A549 (cell line): ENCODE measurements around the gene CUL9. TPM values are rescaled to one million over a fixed set of nuclear protein-coding genes. Genes with fewer than 3 reads are reported as not detected.
A peak's percentile ranks its signal among the peaks of the same experiment; 100 is the strongest.

Source experiments
- ATAC-seq, 2 experiments: fragments of 200-7000 bp in 1 of 2; fragments of >200 bp in 1 of 2; cut with Nextera tagmentation in 1 of 2; cut with Tn5 transposase in 1 of 2; 3 replicates each; pipeline versions ENCODE4 v1.8.0 to v1.9.1; 2018 to 2020; ENCODE audit warnings: mild to moderate bottlenecking in 1 of 2, moderate library complexity in 1 of 2
- CTCF ChIA-PET: fragments of 300-600 bp; sonication (Branson Sonifier 250); formaldehyde crosslinking; extraction: SDS; loops from one replicate; lab custom pipeline; 2021; ENCODE audit warnings: antibody characterized with exemption, inconsistent platforms; lab: Yijun Ruan, JAX
- POLR2A ChIA-PET: fragments of 350-600 bp; formaldehyde crosslinking; extraction: SDS; loops from one replicate; lab custom pipeline; 2021; ENCODE audit warnings: antibody characterized with exemption, inconsistent platforms; lab: Yijun Ruan, JAX
- DNase-seq, 2 experiments: peaks; one replicate each; pipeline versions ENCODE4 v3.0.0 to v3.0.0-alpha.2; 2011 to 2016; ENCODE audit warnings: low read depth in 1 of 2, low spot score in 1 of 2
- FAIRE-seq: peaks from 2 replicates; lab custom pipeline; 2011; peaks lifted over from hg19 to GRCh38; lab: Jason Lieb, UNC
- H3K27ac ChIP-seq, 2 experiments: fragments of >200 bp; sonication (Bioruptor Twin); formaldehyde crosslinking; 3 replicates each; pipeline ENCODE4 v1.5.1; 2016 to 2017
- H3K4me1 ChIP-seq: fragments of >200 bp; sonication (Bioruptor Twin); formaldehyde crosslinking; 3 replicates; pipeline ENCODE4 v1.6.1; 2016
- H3K4me2 ChIP-seq: fragments of >200 bp; sonication (Bioruptor Twin); formaldehyde crosslinking; 3 replicates; pipeline ENCODE4 v1.6.1; 2016
- H3K4me3 ChIP-seq: fragments of >200 bp; sonication (Bioruptor Twin); formaldehyde crosslinking; 3 replicates; pipeline ENCODE4 v1.5.1; 2016
- H3K9me3 ChIP-seq: fragments of >200 bp; sonication (Bioruptor Twin); formaldehyde crosslinking; 3 replicates; pipeline ENCODE4 v1.6.1; 2016
- BHLHE40 ChIP-seq: IDR thresholded peaks from 2 replicates; pipeline ENCODE4 v1.6.1; 2012; ENCODE audit warnings: low read depth, low read length, inconsistent platforms
- CHD2 ChIP-seq: fragments of 150-350 bp; IDR thresholded peaks from 2 replicates; pipeline ENCODE4 v1.6.1; 2014; ENCODE audit warnings: low read length; ENCODE audit not compliant: partially characterized antibody
- CHD4 ChIP-seq: fragments of 200-600 bp; sonication (generic); IDR thresholded peaks from 2 replicates; pipeline ENCODE4 v1.6.1; 2016; ENCODE audit warnings: antibody characterized with exemption, mild to moderate bottlenecking, borderline replicate concordance
- EHF ChIP-seq: fragments of 250-450 bp; sonication (Bioruptor Pico); IDR thresholded peaks from 2 replicates; pipeline ENCODE4 v1.5.0; 2020; ENCODE audit warnings: mild to moderate bottlenecking
- EHMT2 ChIP-seq: fragments of 200-600 bp; sonication (generic); IDR thresholded peaks from 2 replicates; pipeline ENCODE4 v1.6.1; 2016; ENCODE audit warnings: antibody characterized with exemption, low read depth, mild to moderate bottlenecking, moderate library complexity
- FOSB ChIP-seq: fragments of 250-450 bp; sonication (Bioruptor Pico); IDR thresholded peaks from 2 replicates; pipeline ENCODE4 v1.5.0; 2020; ENCODE audit warnings: mild to moderate bottlenecking, moderate library complexity
- FOSL2 ChIP-seq, 2 experiments: fragments of 450-650 bp in 1 of 2; fragments of >200 bp in 1 of 2; sonication (Bioruptor Twin) in 1 of 2; formaldehyde crosslinking; IDR thresholded peaks; 2 replicates each; pipeline versions ENCODE4 v1.5.0 to v1.6.1; 2016 to 2020; ENCODE audit warnings: mild to moderate bottlenecking in 1 of 2, moderate library complexity in 1 of 2
- FOXS1 ChIP-seq: fragments of 250-450 bp; sonication (Bioruptor Pico); IDR thresholded peaks from 2 replicates; pipeline ENCODE4 v1.5.0; 2020; ENCODE audit warnings: mild to moderate bottlenecking, moderate library complexity
- HEYL ChIP-seq: fragments of 250-450 bp; sonication (Bioruptor Pico); IDR thresholded peaks from 2 replicates; pipeline ENCODE4 v1.8.0; 2021; ENCODE audit warnings: mild to moderate bottlenecking, moderate library complexity
- HOXA7 ChIP-seq: fragments of 250-450 bp; sonication (Bioruptor Pico); IDR thresholded peaks from 2 replicates; pipeline ENCODE4 v1.5.0; 2020; ENCODE audit warnings: mild to moderate bottlenecking, moderate library complexity
- JUNB ChIP-seq: fragments of >200 bp; sonication (Bioruptor Twin); formaldehyde crosslinking; IDR thresholded peaks from 2 replicates; pipeline ENCODE4 v1.6.1; 2016
- KDM1A ChIP-seq: fragments of 200-600 bp; sonication (generic); IDR thresholded peaks from 2 replicates; pipeline ENCODE4 v1.6.1; 2016; ENCODE audit warnings: low read depth, mild to moderate bottlenecking
- MAFK ChIP-seq: fragments of 450-650 bp; IDR thresholded peaks from 2 replicates; pipeline ENCODE4 v1.6.1; 2014; ENCODE audit not compliant: partially characterized antibody
- NFE2L2 ChIP-seq: fragments of 150-350 bp; conservative IDR thresholded peaks from 2 replicates; pipeline ENCODE4 v1.6.1; 2014; ENCODE audit warnings: low read length
- NR3C1 ChIP-seq: fragments of >200 bp; sonication (Bioruptor Twin); formaldehyde crosslinking; IDR thresholded peaks from 3 replicates; pipeline ENCODE4 v1.6.1; 2017
- PHF8 ChIP-seq: fragments of 200-600 bp; sonication (generic); IDR thresholded peaks from 2 replicates; pipeline ENCODE4 v1.6.1; 2016; ENCODE audit warnings: low read depth, mild to moderate bottlenecking, antibody characterized with exemption, moderate library complexity, borderline replicate concordance
- POLR2AphosphoS2 ChIP-seq: conservative IDR thresholded peaks from 2 replicates; pipeline ENCODE4 v1.6.1; 2012; ENCODE audit warnings: low read length, improper control_type of control experiment, inconsistent platforms
- RARB ChIP-seq: fragments of 250-450 bp; sonication (Bioruptor Pico); IDR thresholded peaks from 2 replicates; pipeline ENCODE4 v1.8.0; 2021; ENCODE audit warnings: mild to moderate bottlenecking, moderate library complexity
- RCOR1 ChIP-seq: fragments of 150-350 bp; IDR thresholded peaks from 2 replicates; pipeline ENCODE4 v1.6.1; 2014; ENCODE audit warnings: antibody characterized with exemption, low read length, low read depth
- RFX5 ChIP-seq: fragments of 450-650 bp; IDR thresholded peaks from 2 replicates; pipeline ENCODE4 v1.7.1; 2014; ENCODE audit warnings: antibody characterized with exemption, mild to moderate bottlenecking, moderate library complexity
- RNF2 ChIP-seq: fragments of 200-600 bp; sonication (generic); IDR thresholded peaks from 2 replicates; pipeline ENCODE4 v1.6.1; 2016; ENCODE audit warnings: low read depth, mild to moderate bottlenecking, antibody characterized with exemption, moderate library complexity, borderline replicate concordance
- SREBF2 ChIP-seq: fragments of 450-650 bp; IDR thresholded peaks from 2 replicates; pipeline ENCODE4 v1.6.1; 2014; ENCODE audit warnings: mild to moderate bottlenecking, moderate library complexity
- TP53 ChIP-seq: fragments of 250-450 bp; sonication (Bioruptor Pico); IDR thresholded peaks from 2 replicates; pipeline ENCODE4 v1.5.0; 2021; ENCODE audit warnings: mild to moderate bottlenecking, moderate library complexity
- USF2 ChIP-seq: fragments of 450-650 bp; IDR thresholded peaks from 2 replicates; pipeline ENCODE4 v1.6.1; 2014; ENCODE audit warnings: antibody characterized with exemption
- WGBS: methylation state at CpG from one replicate; pipeline ENCODE4 v1.1.6; 2017; ENCODE audit errors: missing lambda C conversion rate; 5-methylcytosine and 5-hydroxymethylcytosine counted together
- polyA plus RNA-seq, 4 experiments: library from polyadenylated mRNA; depleted of rRNA in 3 of 4; stranded (reverse); fragments of >200 nt; fragmentation: RNase III in 1 of 4; extraction: RNeasy Plus Mini Kit Qiagen cat#74134 plus additional on column Dnase treatment in 1 of 4; gene quantifications; 2 replicates in 3 of 4; 3 replicates in 1 of 4; pipeline ENCODE4 v1.2.3, GENCODE V29; 2011 to 2017
- TF ChIP-seq, protein P1 (sequence below): fragments of >200 bp; sonication (Bioruptor Twin); formaldehyde crosslinking; IDR thresholded peaks from 2 replicates; pipeline ENCODE4 v1.6.1; 2016
- TF ChIP-seq, protein P2 (sequence below): fragments of 150-350 bp; IDR thresholded peaks from 2 replicates; pipeline ENCODE4 v1.6.1; 2014; ENCODE audit warnings: low read depth, mild to moderate bottlenecking, low read length
- TF ChIP-seq, protein P3 (sequence below): fragments of 200-600 bp; sonication (generic); IDR thresholded peaks from 2 replicates; pipeline ENCODE4 v1.6.1; 2016; ENCODE audit warnings: antibody characterized with exemption, mild to moderate bottlenecking, moderate library complexity
- TF ChIP-seq, protein P4 (sequence below): IDR thresholded peaks from 2 replicates; pipeline ENCODE4 v1.6.1; 2012; ENCODE audit warnings: low read depth, borderline replicate concordance

The CUL9 gene
- polyA plus RNA-seq, 2 of the 4 experiments (the other 2 are of a cell fraction), result 11.3 to 12.5 TPM

DNA sequence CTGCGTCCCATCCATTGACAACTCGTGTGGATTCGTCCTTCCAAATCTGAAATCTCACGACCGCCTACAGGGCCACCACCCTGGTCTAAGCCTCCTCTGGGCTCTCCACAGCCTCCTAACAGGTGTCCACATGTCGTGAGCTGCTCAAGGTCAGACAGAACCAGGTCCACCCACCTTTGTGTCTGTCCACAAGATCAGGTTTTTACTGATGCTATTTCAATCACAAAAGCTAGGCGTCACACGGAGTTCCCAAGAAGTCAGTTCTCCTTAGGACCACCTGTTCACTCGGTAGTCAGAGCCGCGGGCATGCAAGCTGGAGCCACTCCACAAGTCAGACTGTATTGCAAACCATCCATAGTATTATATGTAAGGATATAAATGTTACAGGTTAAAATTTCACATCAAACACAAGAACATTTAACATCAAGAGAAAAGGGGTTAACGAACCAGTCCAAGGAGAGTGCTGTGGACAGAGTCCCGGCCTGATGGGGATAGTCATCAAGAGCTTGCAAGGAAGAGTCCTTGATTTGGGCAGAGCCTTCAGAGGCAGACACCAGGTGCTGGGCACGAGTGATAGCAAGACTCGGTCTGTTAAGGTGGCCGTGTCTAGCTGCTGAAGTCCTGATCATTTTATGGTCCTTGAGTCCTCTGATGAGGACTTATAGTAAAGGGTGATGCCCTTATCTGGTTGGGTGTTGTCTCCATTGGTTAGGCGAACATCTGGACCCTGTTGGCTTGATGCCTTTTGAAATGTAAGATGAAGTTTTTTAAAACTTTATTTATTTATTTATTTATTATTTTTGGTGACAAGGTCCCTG lies 48.0 kb downstream of the CUL9 start:
- Histone ChIP-seq H3K27ac (peak overlapping the region; percentile 90 to 97; a peak in 5 of 6 replicates), H3K9me3 (no peaks in the 10 kb centered on the region), H3K4me2 (peak overlapping the region; percentile 67), H3K4me1 (peaks cover 3% of the 10 kb centered on the region; the same call in 1 of the 3 replicates), H3K4me3 (no peak overlapping the region)
- DNase-seq (no peak), FAIRE-seq (no peak), ATAC-seq (peak in 1 of 2 experiments; percentile 31; a peak in 3 of 6 replicates)
- ChIA-PET POLR2A (interaction anchor here (1.1 kb wide), 1 partner anchor 17 kb away, joined by 3 read pairs; no protein-coding TSS in a partner anchor), CTCF (interaction anchor here (0.6 to 3.9 kb wide), 25 partner anchors 8 to 282 kb away, joined by 3 to 38 read pairs (median 5); partner anchors contain the start of gene LRRC73)
- WGBS, result 82% methylated on average over 17 of the region's 17 CpGs
- TF ChIP-seq PHF8 (no peak), JUNB (no peak), RFX5 (no peak), CHD4 (no peak), TP53 (CRISPR knock-in tag) (no peak), FOSB (no peak), HOXA7 (CRISPR knock-in tag) (no peak), NR3C1 (no peak), RARB (no peak), EHMT2 (no peak), HEYL (CRISPR knock-in tag) (no peak), NFE2L2 (no peak), USF2 (no peak), SREBF2 (no peak)
- TF ChIP-seq, protein P1, sequence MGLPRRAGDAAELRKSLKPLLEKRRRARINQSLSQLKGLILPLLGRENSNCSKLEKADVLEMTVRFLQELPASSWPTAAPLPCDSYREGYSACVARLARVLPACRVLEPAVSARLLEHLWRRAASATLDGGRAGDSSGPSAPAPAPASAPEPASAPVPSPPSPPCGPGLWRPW, result no peak
- TF ChIP-seq, protein P2, sequence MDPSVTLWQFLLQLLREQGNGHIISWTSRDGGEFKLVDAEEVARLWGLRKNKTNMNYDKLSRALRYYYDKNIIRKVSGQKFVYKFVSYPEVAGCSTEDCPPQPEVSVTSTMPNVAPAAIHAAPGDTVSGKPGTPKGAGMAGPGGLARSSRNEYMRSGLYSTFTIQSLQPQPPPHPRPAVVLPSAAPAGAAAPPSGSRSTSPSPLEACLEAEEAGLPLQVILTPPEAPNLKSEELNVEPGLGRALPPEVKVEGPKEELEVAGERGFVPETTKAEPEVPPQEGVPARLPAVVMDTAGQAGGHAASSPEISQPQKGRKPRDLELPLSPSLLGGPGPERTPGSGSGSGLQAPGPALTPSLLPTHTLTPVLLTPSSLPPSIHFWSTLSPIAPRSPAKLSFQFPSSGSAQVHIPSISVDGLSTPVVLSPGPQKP, result no peak
- TF ChIP-seq, protein P3, sequence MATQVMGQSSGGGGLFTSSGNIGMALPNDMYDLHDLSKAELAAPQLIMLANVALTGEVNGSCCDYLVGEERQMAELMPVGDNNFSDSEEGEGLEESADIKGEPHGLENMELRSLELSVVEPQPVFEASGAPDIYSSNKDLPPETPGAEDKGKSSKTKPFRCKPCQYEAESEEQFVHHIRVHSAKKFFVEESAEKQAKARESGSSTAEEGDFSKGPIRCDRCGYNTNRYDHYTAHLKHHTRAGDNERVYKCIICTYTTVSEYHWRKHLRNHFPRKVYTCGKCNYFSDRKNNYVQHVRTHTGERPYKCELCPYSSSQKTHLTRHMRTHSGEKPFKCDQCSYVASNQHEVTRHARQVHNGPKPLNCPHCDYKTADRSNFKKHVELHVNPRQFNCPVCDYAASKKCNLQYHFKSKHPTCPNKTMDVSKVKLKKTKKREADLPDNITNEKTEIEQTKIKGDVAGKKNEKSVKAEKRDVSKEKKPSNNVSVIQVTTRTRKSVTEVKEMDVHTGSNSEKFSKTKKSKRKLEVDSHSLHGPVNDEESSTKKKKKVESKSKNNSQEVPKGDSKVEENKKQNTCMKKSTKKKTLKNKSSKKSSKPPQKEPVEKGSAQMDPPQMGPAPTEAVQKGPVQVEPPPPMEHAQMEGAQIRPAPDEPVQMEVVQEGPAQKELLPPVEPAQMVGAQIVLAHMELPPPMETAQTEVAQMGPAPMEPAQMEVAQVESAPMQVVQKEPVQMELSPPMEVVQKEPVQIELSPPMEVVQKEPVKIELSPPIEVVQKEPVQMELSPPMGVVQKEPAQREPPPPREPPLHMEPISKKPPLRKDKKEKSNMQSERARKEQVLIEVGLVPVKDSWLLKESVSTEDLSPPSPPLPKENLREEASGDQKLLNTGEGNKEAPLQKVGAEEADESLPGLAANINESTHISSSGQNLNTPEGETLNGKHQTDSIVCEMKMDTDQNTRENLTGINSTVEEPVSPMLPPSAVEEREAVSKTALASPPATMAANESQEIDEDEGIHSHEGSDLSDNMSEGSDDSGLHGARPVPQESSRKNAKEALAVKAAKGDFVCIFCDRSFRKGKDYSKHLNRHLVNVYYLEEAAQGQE, result no peak

DNA sequence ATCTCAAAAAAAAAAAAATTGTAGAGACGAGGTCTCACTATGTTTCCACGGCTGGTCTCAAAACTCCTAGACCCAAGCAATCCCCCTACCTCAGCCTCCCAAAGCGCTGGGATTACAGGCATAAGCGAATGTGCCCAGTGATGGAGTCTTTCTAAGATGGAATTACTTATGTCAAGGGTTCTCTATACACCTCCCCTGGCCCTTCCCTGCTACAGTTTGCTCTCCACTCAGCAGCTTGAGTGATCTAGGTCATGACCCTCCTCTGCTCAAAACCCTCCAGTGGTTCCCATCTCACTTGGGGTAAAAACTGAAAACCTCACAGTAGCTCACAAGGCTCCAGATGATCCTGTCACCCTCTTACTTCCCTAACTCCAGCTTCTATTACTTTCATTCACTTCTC lies 49.1 kb downstream of the CUL9 start:
- POLR2A ChIA-PET, result no interaction called here
- CTCF ChIA-PET, result interaction anchor here (0.6 to 3.9 kb wide), 5 partner anchors 33 to 275 kb away, joined by 3 to 27 read pairs (median 11); partner anchors contain the start of gene CRIP3
- FAIRE-seq (no peak), ATAC-seq (no peak), DNase-seq (no peak)
- TF ChIP-seq FOSL2 (IDR thresholded peaks at IDR 0.05) (no peak), FOSL2 (CRISPR knock-in tag; IDR thresholded peaks at IDR 0.05) (no peak), MAFK (no peak), BHLHE40 (no peak), FOXS1 (CRISPR knock-in tag) (no peak), KDM1A (no peak), RFX5 (no peak), NR3C1 (no peak), POLR2AphosphoS2 (no peak), RNF2 (no peak), NFE2L2 (no peak), EHMT2 (no peak), CHD2 (no peak), EHF (no peak), FOSB (no peak), RCOR1 (no peak), SREBF2 (no peak), CHD4 (no peak), JUNB (no peak)
- TF ChIP-seq, protein P4, sequence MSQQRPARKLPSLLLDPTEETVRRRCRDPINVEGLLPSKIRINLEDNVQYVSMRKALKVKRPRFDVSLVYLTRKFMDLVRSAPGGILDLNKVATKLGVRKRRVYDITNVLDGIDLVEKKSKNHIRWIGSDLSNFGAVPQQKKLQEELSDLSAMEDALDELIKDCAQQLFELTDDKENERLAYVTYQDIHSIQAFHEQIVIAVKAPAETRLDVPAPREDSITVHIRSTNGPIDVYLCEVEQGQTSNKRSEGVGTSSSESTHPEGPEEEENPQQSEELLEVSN, result no peak
- TF ChIP-seq, protein P1, result no peak
- Histone ChIP-seq H3K4me1 (peaks cover 3% of the 10 kb centered on the region; the same call in 1 of the 3 replicates), H3K4me2 (no peak overlapping the region), H3K4me3 (no peak overlapping the region), H3K9me3 (no peaks in the 10 kb centered on the region), H3K27ac (no peak overlapping the region)
- WGBS, result 68% methylated on average over 4 of the region's 4 CpGs
